Measurements from ENCODE around the gene EXOC7.

The EXOC7 gene

DNA sequence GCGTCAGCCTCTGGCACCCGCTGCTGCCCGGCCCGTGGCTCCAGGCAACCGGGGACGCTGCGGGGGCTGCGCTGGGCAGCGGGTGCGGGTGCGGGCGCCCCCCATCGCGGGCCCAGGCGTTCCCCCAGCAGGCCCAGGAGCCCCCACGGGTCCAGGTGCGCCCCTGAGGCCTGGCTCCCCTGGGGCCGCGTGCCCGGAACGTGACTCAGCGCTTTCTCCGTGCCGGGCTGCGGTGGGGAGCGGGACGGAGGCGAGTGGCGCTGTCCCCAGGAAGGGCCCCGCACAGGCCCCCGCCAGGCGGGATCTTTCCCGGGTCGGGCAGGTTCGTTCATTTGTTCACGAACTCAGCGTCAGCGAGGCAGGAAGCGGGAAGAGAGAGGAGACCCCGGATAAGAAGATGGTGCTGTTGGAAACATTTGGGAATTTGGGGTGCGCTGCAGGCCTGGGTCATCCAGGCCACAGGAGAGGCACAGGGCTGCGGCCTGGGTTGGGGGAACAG is 18.4 kb upstream of the EXOC7 start:
- peak in 2 of 4 experiments; percentile 45 to 57 for DNase-seq

DNA sequence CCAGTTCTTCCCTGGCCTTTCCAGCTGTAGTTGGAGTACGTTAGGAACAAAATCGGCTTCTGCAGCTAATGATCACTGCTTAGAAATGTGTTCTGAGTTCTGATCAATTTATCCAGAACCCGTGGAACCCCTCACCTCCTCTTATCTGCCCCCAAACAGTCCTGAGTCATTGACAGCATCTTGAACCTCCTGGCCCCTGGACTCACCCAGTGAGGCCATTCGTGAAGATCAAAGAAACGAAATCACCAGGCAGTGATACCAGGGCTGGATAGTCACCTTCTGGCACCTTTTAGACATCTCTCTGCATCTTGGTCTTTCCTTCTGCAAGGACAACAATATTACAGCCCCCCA is 17.0 kb upstream of the EXOC7 start:
- no peak for DNase-seq

DNA sequence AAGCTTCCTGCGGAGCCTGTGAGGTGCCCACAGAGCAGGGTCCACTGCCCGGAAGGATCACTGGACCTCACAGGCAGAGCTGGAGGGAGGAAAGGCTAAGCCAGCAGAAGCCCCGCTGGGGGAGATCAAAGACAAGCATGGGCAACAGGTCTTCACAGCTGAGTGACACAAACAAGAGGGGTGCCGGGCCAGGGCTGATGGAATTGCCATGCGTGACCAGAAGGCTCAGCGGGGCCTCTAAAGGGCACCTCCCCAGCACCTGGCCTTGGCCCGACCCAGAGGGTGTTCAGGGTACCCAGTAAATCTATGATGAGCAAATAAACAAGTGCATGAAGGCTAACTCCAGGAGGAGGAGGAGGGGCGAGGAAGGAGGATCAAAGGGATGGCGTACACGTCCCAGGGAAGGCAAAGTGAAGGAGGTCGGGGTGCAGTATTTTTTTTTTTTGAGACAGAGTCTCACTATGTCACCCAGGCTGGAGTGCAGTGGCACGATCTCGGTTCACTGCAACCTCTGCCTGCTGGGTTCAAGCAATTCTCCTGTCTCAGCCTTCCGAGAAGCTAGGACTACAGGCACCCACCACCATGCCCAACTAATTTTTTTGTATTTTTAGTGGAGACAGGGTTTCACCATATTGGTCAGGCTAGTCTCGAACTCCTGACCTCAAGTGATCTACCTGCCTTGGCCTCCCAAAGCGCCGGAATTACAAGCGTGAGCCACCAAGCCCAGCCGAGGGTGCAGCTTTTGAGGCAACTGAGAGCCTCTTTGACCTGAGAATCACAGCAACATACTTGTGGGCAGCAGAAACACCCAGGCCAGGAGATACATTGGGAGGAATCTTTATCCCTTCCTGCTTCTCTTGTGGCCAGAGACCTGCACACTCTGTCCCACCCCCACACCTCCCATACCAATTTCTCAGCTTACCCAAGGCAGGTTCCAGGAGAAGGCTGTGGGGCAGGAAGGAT is 16.1 kb upstream of the EXOC7 start:
- DNase-seq, result no peak

DNA sequence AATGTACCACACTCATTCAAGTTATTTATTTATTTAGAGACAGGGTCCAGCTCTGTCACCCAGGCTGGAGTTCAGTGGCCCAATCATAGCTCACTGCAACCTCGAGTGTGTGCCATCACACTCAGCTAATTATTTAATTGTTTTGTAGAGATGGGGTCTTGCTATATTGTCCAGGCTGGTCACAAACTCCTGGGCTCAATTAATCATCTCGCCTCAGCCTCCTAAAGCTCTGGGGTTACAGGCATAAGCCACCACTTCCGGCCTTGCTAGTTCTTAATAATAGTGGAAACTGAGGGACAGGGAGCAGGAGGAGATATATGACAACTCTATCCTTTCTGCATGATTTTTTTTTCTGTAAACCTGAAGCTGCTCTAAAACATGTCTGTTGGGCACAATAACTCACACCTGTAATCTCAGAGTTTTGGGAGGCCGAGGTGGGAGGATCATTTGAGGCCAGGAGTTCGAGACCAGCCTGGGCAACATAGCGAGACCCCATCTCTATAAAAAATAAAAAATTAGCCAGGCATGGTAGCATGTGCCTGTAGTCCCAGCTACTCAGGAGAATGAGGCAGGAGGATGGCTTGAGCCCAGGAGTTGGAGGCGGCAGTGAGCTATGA is 11.7 kb upstream of the EXOC7 start:
- DNase-seq, result no peak

DNA sequence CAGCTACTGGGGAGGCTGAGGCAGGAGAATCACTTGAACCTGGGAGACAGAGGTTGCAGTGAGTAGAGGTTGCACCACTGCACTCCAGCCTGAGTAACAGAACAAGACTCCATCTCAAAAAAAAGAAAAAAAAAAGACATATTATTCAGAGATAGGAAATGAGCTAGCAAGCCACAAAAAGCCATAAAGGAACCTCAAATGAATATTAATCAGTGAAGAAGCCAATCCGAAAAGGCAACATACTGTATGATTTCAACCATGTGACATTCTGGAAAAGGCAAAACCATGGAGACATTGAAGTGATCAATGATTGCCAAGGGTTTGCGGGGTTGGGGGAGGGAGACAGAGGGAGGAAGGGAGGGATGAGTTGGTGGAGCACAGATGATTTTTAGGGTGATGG is 8.4 kb upstream of the EXOC7 start:
- no peak for DNase-seq

DNA sequence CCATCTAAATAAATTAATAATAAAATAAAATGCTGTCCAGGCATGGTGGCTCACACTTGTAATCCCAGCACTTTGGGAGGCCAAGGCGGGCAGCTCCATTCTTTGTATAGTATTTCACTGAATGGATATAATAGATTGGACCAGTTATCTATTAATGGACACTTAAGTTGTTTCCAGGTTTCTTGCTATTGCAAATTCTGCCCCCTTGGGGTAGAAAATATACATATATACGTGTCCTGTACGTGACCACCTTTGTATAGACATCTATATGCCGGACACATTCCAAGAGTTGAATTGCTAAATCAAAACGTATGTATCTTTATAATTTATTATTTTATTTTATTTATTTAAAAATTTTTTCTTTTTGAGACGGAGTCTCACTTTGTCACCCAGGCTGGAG is 3.9 kb upstream of the EXOC7 start:
- no peak for DNase-seq

DNA sequence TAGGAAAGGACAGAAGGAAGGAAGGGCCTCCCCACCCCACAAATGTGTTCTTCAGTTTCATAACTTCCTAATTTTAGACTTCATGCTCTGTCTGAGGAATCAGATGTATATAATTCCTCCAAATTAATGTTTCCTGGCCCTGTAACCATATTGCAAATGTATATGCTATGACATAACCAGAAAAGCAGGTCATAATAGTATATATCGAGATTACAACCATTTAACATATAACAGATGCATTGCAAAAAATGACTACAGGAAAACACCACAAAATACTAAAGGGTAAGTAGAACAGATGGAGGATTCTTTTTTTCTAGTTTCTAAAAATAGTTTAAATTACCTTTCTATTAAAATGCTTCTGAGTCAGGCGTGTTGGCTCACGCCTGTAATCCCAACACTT is 3.1 kb upstream of the EXOC7 start:
- DNase-seq, result no peak

DNA sequence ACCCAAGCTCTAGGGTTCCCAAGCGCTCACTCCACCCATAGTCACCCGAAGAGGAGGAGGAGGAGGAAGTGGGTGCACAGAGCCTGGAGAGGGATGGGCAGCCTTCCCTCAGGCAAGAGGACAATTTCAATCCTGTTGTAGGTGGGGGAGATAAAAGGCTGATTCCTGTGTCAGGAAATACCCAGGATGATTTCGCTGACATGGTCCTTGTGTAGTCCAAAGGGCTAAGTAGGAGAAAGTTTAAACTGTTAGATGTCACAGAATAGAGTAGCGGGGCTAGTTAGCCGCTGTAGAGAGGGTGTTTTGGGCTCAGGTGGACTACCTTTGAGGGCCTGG is 1.3 kb upstream of the EXOC7 start:
- no peak for DNase-seq

DNA sequence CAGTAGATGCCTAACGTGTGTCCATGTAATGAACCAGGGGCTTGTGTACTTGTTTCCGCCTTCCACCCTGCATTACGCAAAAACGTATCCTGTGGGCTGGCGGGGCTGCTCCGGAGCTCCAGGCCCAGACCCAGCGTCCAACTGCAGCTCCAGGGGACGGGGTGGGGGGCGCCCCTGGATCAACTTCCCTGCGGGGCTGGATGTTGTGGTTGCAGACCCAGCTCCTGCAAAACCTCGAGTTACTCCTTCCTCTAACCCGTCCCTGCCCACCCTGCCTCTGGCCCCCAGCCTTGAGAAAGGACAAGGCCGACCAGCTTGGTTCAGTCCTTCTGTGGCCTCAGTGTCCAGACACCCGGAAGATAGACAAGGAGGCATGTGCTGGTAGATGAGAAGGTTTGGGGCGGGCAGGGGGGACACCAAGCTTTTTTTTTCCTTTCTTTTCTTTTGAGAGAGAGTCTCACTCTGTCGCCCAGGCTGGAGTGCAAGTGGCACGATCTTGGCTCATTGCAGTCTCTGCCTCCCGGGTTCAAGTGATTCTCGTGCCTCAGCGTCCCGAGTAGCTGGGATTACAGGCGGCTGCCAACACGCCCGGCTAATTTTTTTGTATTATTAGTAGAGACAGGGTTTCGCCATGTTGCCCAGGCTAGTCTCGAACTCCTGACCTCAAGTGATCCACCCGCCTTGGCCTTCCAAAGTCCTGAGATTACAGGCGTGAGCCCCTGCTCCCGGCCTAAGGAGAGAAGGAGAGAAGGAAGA is 731 bp upstream of the EXOC7 start:
- peak in 1 of 4 experiments; percentile 46 for DNase-seq

DNA sequence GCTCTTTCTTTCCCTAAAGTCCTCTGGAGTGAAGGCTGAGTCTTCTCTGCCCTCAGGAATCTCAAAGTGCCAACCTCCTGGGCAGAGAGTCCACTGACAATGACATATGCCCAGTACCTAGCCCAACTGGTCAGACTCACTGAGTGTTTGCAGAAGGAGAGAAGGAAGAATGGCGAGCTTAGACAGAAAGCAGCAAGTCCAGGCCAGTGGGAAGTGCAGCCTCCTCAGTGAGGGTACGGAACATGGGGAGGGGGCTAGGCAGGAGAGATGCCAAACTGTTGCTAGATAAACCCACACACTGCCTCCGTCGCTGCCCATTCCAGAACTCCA is 678 bp downstream of the EXOC7 start:
- no peak for DNase-seq

DNA sequence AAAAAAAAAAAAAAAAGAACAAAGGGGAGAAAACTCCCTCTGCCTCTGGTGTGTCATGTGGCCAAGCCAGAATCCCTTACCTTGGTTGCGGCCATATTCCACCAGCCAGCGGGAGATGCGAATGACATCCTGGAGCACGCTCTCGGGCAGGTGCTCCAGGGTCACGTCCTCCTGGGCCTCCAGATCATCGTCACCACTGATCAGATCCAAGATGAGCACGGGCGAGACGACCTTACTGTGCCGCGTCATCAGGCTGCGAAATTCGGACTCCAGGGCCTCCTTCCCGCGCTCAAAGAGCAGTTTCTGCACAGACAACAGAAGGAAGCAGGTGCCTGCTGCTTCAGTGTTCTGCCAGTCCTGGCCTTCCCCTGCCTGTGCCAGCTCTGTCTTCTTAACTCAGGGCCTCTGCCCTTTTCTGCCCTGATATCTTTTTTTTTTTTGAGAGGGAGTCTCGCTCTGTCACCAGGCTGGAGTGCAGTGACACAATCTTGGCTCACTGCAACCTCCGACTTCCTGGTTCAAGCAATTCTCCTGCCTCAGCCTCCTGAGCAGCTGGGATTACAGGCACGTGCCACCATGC is 5.8 kb downstream of the EXOC7 start:
- DNase-seq, result no peak

DNA sequence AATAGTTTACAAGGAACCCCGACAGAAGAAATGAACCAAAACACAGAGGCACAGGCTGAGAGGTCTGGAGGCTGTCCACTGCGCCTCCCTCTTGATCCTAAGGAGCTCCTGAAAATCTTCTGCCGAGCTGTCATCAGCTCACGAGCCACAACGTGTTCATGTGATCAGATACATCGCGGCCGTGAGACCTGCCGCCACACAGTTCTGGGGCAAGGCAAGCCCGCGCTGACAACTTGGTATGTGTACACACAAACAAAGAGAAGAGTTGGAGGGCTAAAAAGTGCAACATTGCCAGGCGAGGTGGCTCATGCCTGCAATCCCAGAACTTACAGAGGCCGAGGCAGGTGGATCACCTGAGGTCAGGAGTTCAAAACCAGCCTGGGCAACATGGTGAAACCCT is 7.6 kb downstream of the EXOC7 start:
- no peak for DNase-seq

DNA sequence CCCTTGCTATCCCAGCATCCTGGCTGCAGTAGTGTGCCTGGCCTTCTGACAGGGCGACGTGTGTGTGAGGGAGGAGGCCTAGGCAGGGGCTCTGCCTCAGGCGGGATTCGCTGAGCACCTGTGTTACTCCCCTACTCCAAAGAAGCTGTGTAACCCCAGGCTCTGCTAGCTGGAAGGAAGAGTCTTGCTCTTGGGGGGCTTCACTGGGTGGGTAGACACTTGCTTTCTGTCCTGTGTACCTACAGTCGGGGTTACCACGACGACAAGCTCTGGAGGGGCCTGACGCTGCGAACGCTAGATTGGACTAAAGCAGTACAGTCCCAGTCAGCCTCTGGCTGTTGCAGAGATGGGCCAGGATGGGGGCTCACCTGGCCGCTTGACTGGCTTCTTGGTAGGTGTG is 9.5 kb downstream of the EXOC7 start:
- DNase-seq, result no peak

DNA sequence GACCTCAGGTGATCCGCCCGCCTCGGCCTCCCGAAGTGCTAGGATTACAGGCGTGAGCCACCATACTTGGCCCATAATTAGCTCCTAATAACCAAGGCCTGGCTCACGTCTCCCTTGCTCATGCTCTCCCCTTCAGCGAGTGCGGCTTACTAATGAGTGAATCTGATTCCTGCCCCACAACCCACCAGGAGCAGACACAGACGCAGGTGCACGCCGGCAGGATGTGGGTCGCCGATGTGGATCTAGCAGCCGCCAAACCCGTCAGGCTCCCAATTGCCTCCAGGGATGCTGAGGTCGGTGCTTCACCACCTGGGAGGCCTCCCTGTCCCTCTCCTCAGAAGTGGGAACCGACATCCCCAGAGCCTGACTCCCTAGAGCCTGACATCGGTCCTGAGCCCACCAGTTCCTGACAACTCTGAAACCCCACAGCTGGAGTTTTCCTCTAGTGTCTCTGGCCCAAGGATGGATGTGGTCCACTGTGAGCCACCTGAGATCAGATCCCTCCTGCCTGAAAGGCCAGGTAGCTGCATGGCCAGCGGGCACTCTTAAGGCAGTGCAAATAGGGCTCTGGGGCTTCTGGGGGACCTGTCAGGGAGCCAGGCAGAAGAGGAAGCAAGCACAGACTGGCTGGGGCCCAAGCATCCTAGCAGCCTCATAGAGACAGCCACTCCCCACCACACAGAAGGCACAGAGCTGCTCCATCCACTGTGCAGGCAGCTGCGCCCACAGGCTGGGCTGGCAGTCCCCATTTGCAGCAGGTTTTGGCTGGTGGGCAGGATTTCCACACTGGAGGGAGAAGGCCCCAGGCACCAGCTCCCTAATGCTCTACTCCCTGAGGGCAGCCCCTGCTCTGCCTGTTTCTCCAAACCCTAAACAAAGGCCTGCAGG is 10.8 kb downstream of the EXOC7 start:
- no peak for DNase-seq

DNA sequence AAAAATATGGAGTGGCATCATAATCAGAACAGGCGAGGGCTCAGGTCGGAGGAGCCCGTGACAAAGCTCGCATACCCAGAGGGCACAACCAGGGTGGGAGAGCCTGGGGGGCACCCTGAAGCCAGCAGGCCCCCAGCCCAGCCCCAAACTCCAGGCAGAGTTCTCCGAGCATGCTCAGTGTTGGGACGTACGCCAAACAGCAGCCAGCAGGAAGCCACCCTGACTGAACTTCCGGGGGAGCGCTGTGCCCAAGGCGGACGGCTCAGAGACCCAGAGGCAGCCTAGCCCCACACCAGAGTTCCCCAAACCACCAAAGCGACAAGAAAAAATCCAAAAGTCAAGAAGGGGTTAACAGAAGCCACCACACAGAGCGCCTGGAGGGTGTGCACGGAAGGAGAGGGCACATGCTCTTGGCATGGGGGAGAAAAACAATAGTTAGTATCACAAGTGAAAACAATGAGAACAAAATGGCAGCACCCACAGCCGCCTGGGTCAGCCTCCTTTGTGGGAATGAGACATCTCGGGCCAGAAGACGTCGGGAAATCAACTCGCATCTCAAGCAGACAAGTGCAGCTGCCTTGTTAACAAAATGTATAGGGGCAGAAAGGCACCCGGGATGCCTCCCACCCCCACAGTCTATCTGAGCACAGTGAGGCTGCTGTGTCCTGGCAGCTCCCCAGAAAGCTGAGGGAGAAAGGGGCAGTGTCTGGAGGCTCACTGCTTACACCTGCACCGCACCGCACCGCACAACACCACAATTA is 11.9 kb downstream of the EXOC7 start:
- DNase-seq, result no peak

DNA sequence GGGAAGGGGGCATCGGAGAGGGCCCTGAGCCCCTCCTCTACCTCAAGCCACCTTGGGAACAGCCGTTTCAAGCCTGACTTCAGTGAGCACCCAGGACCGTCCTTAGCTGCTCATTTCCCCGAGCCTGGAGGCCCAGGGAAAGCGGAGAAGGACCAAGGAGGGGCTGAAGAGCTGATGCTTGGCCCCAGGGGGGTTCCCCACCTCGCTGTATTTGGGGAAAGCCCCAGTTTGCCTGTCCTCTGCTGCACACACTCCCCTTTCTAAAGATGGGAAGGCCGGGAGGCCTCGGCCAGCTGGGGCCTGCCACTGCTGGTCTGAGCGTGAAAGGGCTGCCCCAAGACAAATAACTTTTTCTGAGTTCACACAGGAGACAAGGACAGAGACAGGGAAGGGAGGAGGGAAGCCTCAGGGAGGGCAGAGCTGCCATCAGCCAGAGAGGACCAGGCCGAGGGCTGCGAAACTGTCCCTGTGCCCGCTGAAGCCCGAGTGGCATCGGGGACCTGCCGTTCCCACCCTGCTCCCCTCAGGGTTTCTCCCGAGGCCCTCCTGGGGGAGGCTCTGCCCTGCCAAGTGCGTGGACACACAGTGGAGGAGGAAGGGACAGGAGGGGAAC is 13.0 kb downstream of the EXOC7 start:
- no peak for DNase-seq

DNA sequence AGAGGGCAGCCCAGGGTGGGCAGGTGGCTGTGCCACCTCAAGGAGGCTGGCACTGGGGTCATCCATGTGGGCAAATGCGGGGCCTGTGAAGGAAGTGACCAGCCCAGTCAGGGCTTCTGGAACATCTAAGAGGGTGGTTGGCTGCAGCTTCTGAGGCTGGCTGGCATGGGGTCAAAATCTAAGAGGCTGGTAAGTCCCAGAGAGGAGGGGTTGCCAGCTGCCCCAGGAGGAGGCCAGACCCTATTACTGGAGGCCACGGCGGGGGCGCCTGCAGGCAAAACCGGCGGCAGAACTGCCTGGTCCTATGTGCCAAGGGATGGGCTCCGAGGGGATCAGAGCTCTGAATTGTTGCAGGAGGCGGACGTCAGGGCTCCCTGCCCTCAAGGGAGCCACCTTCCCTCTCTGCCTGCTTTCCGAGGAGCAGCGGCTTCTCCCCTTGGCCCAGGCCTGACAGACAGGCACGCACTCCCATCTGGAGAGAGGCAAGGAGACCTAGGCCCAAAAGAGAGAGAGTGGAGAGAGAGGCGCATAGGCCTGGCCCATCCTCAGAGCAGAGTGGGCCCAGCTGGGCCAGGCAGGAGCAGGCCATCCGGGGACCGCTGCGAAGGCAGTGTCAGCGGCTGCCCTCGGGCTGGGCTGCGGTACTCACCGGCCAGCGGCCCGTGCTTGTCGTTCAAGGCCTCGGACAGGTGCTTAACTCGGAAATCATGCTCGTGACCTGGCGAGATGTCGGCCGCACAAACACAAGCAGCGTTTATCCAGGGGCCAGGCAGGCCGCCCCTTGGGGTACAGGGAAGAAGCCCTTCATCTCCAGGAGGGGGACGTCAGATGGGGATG is 13.7 kb downstream of the EXOC7 start:
- no peak for DNase-seq

DNA sequence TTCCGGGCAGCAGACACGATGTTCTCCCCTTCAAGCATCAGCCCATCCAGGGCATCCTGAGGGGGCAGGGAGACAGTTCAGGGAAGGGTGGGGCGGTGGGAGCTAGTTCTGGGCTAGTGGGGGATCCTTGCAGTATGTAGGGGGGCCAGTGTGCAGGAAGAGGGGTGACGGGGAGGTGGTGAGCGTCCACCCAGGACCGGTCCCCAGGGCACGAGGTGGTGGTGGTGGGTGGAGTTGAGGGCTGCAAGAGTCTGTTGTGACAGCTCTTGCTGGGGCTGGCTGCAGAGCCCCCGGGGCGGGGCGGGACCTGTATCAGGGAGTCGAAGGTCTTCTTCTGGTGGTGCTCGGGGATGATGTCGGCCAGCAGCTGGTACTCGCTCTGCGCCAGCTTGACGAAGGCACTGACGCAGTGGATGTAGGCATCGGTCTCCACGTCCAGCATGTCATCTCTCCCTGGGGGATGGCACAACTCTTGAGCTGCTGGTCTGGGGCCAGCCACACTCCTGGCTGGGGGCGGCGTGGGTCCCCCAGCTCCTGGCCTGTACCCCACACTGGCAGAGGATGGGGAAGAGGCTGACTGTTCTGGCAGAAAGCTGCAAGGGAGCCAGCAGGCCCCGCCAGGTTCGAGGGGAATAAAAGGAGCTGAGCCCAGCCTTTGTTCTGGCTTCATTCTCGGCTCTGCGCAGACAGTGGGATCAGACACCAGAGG is 14.6 kb downstream of the EXOC7 start:
- DNase-seq, result no peak

Data from suppressor macrophage (primary cell).